Measurements from ENCODE around the gene FAAP100.

FAAP100 gene

GRCh38 chr17:81551458-81552243 lies 502 bp downstream of the FAAP100 start:
- peak overlapping the region; percentile 96 for H3K4me3 ChIP-seq (ENCODE audit: low read depth, low read length)
- peaks cover 39% of the 10 kb centered on the region for H3K36me3 ChIP-seq (ENCODE audit: control insufficient read depth, insufficient read depth, low read length)
- H3K9ac ChIP-seq (ENCODE audit: low read depth, low read length), result peak overlapping the region; percentile 71
- H3K27me3 ChIP-seq (ENCODE audit: control insufficient read depth, insufficient read depth, low read length), result no peaks in the 10 kb centered on the region
- H3K9me3 ChIP-seq (ENCODE audit: control insufficient read depth, insufficient read depth, low read length), result no peaks in the 10 kb centered on the region
- peaks cover 8% of the 10 kb centered on the region; the same call in 1 of the 2 replicates for H3K4me1 ChIP-seq (ENCODE audit: control insufficient read depth, insufficient read depth, low read length)
- peak overlapping the region; percentile 40 for H3K27ac ChIP-seq (ENCODE audit: low read depth, low read length)

GRCh38 chr17:81550830-81551457 lies 1.2 kb downstream of the FAAP100 start:
- Histone ChIP-seq H3K9me3 (ENCODE audit: control insufficient read depth, insufficient read depth, low read length) (no peaks in the 10 kb centered on the region), H3K4me3 (ENCODE audit: low read depth, low read length) (peak overlapping the region; percentile 96), H3K36me3 (ENCODE audit: control insufficient read depth, insufficient read depth, low read length) (peaks cover 47% of the 10 kb centered on the region), H3K4me1 (ENCODE audit: control insufficient read depth, insufficient read depth, low read length) (peaks cover 8% of the 10 kb centered on the region; the same call in 1 of the 2 replicates), H3K27me3 (ENCODE audit: control insufficient read depth, insufficient read depth, low read length) (no peaks in the 10 kb centered on the region), H3K27ac (ENCODE audit: low read depth, low read length) (no peak overlapping the region), H3K9ac (ENCODE audit: low read depth, low read length) (no peak overlapping the region)

- Histone ChIP-seq H3K27ac (ENCODE audit: low read depth, low read length) (no peak overlapping the region), H3K4me3 (ENCODE audit: low read depth, low read length) (no peak overlapping the region), H3K9ac (ENCODE audit: low read depth, low read length) (no peak overlapping the region), H3K4me1 (ENCODE audit: control insufficient read depth, insufficient read depth, low read length) (peaks cover 8% of the 10 kb centered on the region; the same call in 1 of the 2 replicates), H3K9me3 (ENCODE audit: control insufficient read depth, insufficient read depth, low read length) (no peaks in the 10 kb centered on the region), H3K36me3 (ENCODE audit: control insufficient read depth, insufficient read depth, low read length) (peaks cover 53% of the 10 kb centered on the region), H3K27me3 (ENCODE audit: control insufficient read depth, insufficient read depth, low read length) (no peaks in the 10 kb centered on the region)
These were observed 1.9 kb downstream of the FAAP100 start for GRCh38 chr17:81550285-81550684.

GRCh38 chr17:81549826-81550225 lies 2.3 kb downstream of the FAAP100 start:
- H3K4me3 ChIP-seq (ENCODE audit: low read depth, low read length), result no peak overlapping the region
- no peak overlapping the region for H3K27ac ChIP-seq (ENCODE audit: low read depth, low read length)
- no peaks in the 10 kb centered on the region for H3K9me3 ChIP-seq (ENCODE audit: control insufficient read depth, insufficient read depth, low read length)
- H3K36me3 ChIP-seq (ENCODE audit: control insufficient read depth, insufficient read depth, low read length), result peaks cover 58% of the 10 kb centered on the region
- H3K27me3 ChIP-seq (ENCODE audit: control insufficient read depth, insufficient read depth, low read length), result no peaks in the 10 kb centered on the region
- no peak overlapping the region for H3K9ac ChIP-seq (ENCODE audit: low read depth, low read length)
- peaks cover 8% of the 10 kb centered on the region; the same call in 1 of the 2 replicates for H3K4me1 ChIP-seq (ENCODE audit: control insufficient read depth, insufficient read depth, low read length)

- Histone ChIP-seq H3K27ac (ENCODE audit: low read depth, low read length) (no peak overlapping the region), H3K4me3 (ENCODE audit: low read depth, low read length) (no peak overlapping the region), H3K27me3 (ENCODE audit: control insufficient read depth, insufficient read depth, low read length) (no peaks in the 10 kb centered on the region), H3K36me3 (ENCODE audit: control insufficient read depth, insufficient read depth, low read length) (peaks cover 65% of the 10 kb centered on the region), H3K4me1 (ENCODE audit: control insufficient read depth, insufficient read depth, low read length) (peaks cover 8% of the 10 kb centered on the region; the same call in 1 of the 2 replicates), H3K9ac (ENCODE audit: low read depth, low read length) (no peak overlapping the region), H3K9me3 (ENCODE audit: control insufficient read depth, insufficient read depth, low read length) (no peaks in the 10 kb centered on the region)
These were observed 3.1 kb downstream of the FAAP100 start for GRCh38 chr17:81549031-81549557.

- peaks cover 72% of the 10 kb centered on the region for H3K36me3 ChIP-seq (ENCODE audit: control insufficient read depth, insufficient read depth, low read length)
- H3K27ac ChIP-seq (ENCODE audit: low read depth, low read length), result no peak overlapping the region
These were observed 4.6 kb downstream of the FAAP100 start for GRCh38 chr17:81547614-81547982.

GRCh38 chr17:81546906-81547613 lies 5.1 kb downstream of the FAAP100 start:
- peaks cover 3% of the 10 kb centered on the region; the same call in 1 of the 2 replicates for H3K4me1 ChIP-seq (ENCODE audit: control insufficient read depth, insufficient read depth, low read length)
- peaks cover 72% of the 10 kb centered on the region for H3K36me3 ChIP-seq (ENCODE audit: control insufficient read depth, insufficient read depth, low read length)
- H3K9ac ChIP-seq (ENCODE audit: low read depth, low read length), result no peak overlapping the region
- no peaks in the 10 kb centered on the region for H3K9me3 ChIP-seq (ENCODE audit: control insufficient read depth, insufficient read depth, low read length)
- H3K27ac ChIP-seq (ENCODE audit: low read depth, low read length), result no peak overlapping the region
- no peaks in the 10 kb centered on the region for H3K27me3 ChIP-seq (ENCODE audit: control insufficient read depth, insufficient read depth, low read length)
- H3K4me3 ChIP-seq (ENCODE audit: low read depth, low read length), result no peak overlapping the region

More at GRCh38 chr17:81547614-81547982, 4.6 kb downstream of the FAAP100 start:
- H3K9me3 ChIP-seq (ENCODE audit: control insufficient read depth, insufficient read depth, low read length), result no peaks in the 10 kb centered on the region
- H3K4me1 ChIP-seq (ENCODE audit: control insufficient read depth, insufficient read depth, low read length), result peaks cover 3% of the 10 kb centered on the region; the same call in 1 of the 2 replicates
- no peaks in the 10 kb centered on the region for H3K27me3 ChIP-seq (ENCODE audit: control insufficient read depth, insufficient read depth, low read length)
- H3K4me3 ChIP-seq (ENCODE audit: low read depth, low read length), result no peak overlapping the region
- no peak overlapping the region for H3K9ac ChIP-seq (ENCODE audit: low read depth, low read length)

- H3K36me3 ChIP-seq (ENCODE audit: control insufficient read depth, insufficient read depth, low read length), result peaks cover 70% of the 10 kb centered on the region
These were observed 6.8 kb downstream of the FAAP100 start for GRCh38 chr17:81545160-81545949.

GRCh38 chr17:81544281-81544974 lies 7.7 kb downstream of the FAAP100 start:
- no peak overlapping the region for H3K9ac ChIP-seq (ENCODE audit: low read depth, low read length)
- H3K9me3 ChIP-seq (ENCODE audit: control insufficient read depth, insufficient read depth, low read length), result no peaks in the 10 kb centered on the region
- H3K36me3 ChIP-seq (ENCODE audit: control insufficient read depth, insufficient read depth, low read length), result peaks cover 65% of the 10 kb centered on the region
- H3K27me3 ChIP-seq (ENCODE audit: control insufficient read depth, insufficient read depth, low read length), result no peaks in the 10 kb centered on the region
- no peak overlapping the region for H3K27ac ChIP-seq (ENCODE audit: low read depth, low read length)
- H3K4me1 ChIP-seq (ENCODE audit: control insufficient read depth, insufficient read depth, low read length), result no peaks in the 10 kb centered on the region
- no peak overlapping the region for H3K4me3 ChIP-seq (ENCODE audit: low read depth, low read length)

More at GRCh38 chr17:81545160-81545949, 6.8 kb downstream of the FAAP100 start:
- Histone ChIP-seq H3K4me1 (ENCODE audit: control insufficient read depth, insufficient read depth, low read length) (no peaks in the 10 kb centered on the region), H3K27me3 (ENCODE audit: control insufficient read depth, insufficient read depth, low read length) (no peaks in the 10 kb centered on the region), H3K4me3 (ENCODE audit: low read depth, low read length) (no peak overlapping the region), H3K27ac (ENCODE audit: low read depth, low read length) (no peak overlapping the region), H3K9ac (ENCODE audit: low read depth, low read length) (no peak overlapping the region), H3K9me3 (ENCODE audit: control insufficient read depth, insufficient read depth, low read length) (no peaks in the 10 kb centered on the region)

- no peaks in the 10 kb centered on the region for H3K9me3 ChIP-seq (ENCODE audit: control insufficient read depth, insufficient read depth, low read length)
- no peaks in the 10 kb centered on the region for H3K4me1 ChIP-seq (ENCODE audit: control insufficient read depth, insufficient read depth, low read length)
- H3K27ac ChIP-seq (ENCODE audit: low read depth, low read length), result no peak overlapping the region
- H3K36me3 ChIP-seq (ENCODE audit: control insufficient read depth, insufficient read depth, low read length), result peaks cover 59% of the 10 kb centered on the region
- H3K9ac ChIP-seq (ENCODE audit: low read depth, low read length), result no peak overlapping the region
- H3K27me3 ChIP-seq (ENCODE audit: control insufficient read depth, insufficient read depth, low read length), result no peaks in the 10 kb centered on the region
- no peak overlapping the region for H3K4me3 ChIP-seq (ENCODE audit: low read depth, low read length)
These were observed 8.4 kb downstream of the FAAP100 start for GRCh38 chr17:81543756-81544155.
